ENCODE measurements around the gene SLC1A7. TPM values are rescaled to one million over a fixed set of nuclear protein-coding genes. Genes with fewer than 3 reads are reported as not detected.

SLC1A7 gene
- total and polyA plus RNA-seq, 2 of the 13 experiments (the other 11 are each of a cell fraction or from before 2014, with no cell fraction given) = 0.04 to 2.0 TPM

DNA sequence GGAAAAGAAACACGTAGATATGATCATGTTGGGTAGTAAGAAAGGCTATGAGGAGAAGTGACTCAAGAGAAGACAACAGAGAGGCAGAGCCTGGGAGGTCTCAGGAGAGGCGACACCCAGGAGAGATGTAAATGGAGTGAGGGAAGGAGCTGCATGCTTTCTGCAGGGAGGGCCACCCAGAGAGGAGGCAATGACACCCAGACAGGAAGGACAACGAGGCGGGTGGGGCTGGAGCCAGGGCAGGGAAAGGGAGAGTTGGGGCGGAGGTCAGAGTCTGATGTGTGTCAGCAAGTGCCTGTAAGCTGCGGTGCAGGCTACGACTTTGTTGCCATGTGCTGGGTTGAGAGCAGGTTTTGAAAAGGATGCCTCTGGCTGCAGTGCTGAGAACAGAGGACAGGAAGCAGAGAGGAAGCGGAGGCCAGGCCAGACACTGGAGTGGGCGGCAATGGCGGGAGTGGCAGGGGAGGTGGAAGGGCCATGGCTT is 31.3 kb downstream of the SLC1A7 start (continued):
- peak; percentile 98; the same call in 1 of the 2 replicates for TF ChIP-seq ZNF292 (CRISPR knock-in tag; IDR thresholded peaks at IDR 0.05; ENCODE audit: borderline replicate concordance, low read depth)
- TF ChIP-seq ZC3H13 (CRISPR knock-in tag; IDR thresholded peaks at IDR 0.05) = 0 out of 2 replicates have a peak, but pooled peaks have one; percentile 62
- TF ChIP-seq KDM6A (CRISPR knock-in tag; IDR thresholded peaks at IDR 0.05; ENCODE audit: low read depth) = no peak; the same call in 1 of the 2 replicates
- 0 out of 2 replicates have a peak, but pooled peaks have one; percentile 36 for TF ChIP-seq ZSCAN9 (CRISPR knock-in tag; IDR thresholded peaks at IDR 0.05; ENCODE audit: borderline replicate concordance)
- TF ChIP-seq PLRG1 (conservative IDR thresholded peaks at IDR 0.05) = no peak
- peak; percentile 68 for TF ChIP-seq GABPB1 (CRISPR knock-in tag; IDR thresholded peaks at IDR 0.05)
- TF ChIP-seq, protein P1, sequence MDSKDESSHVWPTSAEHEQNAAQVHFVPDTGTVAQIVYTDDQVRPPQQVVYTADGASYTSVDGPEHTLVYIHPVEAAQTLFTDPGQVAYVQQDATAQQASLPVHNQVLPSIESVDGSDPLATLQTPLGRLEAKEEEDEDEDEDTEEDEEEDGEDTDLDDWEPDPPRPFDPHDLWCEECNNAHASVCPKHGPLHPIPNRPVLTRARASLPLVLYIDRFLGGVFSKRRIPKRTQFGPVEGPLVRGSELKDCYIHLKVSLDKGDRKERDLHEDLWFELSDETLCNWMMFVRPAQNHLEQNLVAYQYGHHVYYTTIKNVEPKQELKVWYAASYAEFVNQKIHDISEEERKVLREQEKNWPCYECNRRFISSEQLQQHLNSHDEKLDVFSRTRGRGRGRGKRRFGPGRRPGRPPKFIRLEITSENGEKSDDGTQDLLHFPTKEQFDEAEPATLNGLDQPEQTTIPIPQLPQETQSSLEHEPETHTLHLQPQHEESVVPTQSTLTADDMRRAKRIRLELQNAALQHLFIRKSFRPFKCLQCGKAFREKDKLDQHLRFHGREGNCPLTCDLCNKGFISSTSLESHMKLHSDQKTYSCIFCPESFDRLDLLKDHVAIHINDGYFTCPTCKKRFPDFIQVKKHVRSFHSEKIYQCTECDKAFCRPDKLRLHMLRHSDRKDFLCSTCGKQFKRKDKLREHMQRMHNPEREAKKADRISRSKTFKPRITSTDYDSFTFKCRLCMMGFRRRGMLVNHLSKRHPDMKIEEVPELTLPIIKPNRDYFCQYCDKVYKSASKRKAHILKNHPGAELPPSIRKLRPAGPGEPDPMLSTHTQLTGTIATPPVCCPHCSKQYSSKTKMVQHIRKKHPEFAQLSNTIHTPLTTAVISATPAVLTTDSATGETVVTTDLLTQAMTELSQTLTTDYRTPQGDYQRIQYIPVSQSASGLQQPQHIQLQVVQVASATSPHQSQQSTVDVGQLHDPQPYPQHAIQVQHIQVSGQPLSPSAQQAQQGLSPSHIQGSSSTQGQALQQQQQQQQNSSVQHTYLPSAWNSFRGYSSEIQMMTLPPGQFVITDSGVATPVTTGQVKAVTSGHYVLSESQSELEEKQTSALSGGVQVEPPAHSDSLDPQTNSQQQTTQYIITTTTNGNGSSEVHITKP (CRISPR knock-in tag; IDR thresholded peaks at IDR 0.05; ENCODE audit: low read depth) = 0 out of 2 replicates have a peak, but pooled peaks have one; percentile 38
- TF ChIP-seq EHMT2 (IDR thresholded peaks at IDR 0.05; ENCODE audit: borderline replicate concordance, low read depth, low read length) = no peak
- peak; percentile 48; the same call in 1 of the 2 replicates for TF ChIP-seq ZNF788 (CRISPR knock-in tag; IDR thresholded peaks at IDR 0.05; ENCODE audit: borderline replicate concordance)
- TF ChIP-seq KDM3A (CRISPR knock-in tag; IDR thresholded peaks at IDR 0.05; ENCODE audit: low read depth) = 0 out of 2 replicates have a peak, but pooled peaks have one; percentile 17
- peak; percentile 44; the same call in 1 of the 2 replicates for TF ChIP-seq FOXO1 (CRISPR knock-in tag; IDR thresholded peaks at IDR 0.05)
- TF ChIP-seq ZNF816 (CRISPR knock-in tag; IDR thresholded peaks at IDR 0.05; ENCODE audit: borderline replicate concordance) = 0 out of 2 replicates have a peak, but pooled peaks have one; percentile 49
- no peak for TF ChIP-seq ZNF883 (CRISPR knock-in tag; IDR thresholded peaks at IDR 0.05; ENCODE audit: not compliant biosample characterization)
- peak; percentile 15; the same call in 1 of the 2 replicates for TF ChIP-seq ZNF331 (CRISPR knock-in tag; IDR thresholded peaks at IDR 0.05)
- TF ChIP-seq HOXA5 (CRISPR knock-in tag; IDR thresholded peaks at IDR 0.05) = no peak
- TF ChIP-seq SP5 (CRISPR knock-in tag; IDR thresholded peaks at IDR 0.05; ENCODE audit: borderline replicate concordance, low read depth) = peak; percentile 45; the same call in 1 of the 2 replicates
- no peak for TF ChIP-seq ZNF251 (CRISPR knock-in tag; IDR thresholded peaks at IDR 0.05)
- TF ChIP-seq, protein P2, sequence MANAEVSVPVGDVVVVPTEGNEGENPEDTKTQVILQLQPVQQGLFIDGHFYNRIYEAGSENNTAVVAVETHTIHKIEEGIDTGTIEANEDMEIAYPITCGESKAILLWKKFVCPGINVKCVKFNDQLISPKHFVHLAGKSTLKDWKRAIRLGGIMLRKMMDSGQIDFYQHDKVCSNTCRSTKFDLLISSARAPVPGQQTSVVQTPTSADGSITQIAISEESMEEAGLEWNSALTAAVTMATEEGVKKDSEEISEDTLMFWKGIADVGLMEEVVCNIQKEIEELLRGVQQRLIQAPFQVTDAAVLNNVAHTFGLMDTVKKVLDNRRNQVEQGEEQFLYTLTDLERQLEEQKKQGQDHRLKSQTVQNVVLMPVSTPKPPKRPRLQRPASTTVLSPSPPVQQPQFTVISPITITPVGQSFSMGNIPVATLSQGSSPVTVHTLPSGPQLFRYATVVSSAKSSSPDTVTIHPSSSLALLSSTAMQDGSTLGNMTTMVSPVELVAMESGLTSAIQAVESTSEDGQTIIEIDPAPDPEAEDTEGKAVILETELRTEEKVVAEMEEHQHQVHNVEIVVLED (CRISPR knock-in tag; IDR thresholded peaks at IDR 0.05; ENCODE audit: borderline replicate concordance) = no peak
- TF ChIP-seq, protein P3, sequence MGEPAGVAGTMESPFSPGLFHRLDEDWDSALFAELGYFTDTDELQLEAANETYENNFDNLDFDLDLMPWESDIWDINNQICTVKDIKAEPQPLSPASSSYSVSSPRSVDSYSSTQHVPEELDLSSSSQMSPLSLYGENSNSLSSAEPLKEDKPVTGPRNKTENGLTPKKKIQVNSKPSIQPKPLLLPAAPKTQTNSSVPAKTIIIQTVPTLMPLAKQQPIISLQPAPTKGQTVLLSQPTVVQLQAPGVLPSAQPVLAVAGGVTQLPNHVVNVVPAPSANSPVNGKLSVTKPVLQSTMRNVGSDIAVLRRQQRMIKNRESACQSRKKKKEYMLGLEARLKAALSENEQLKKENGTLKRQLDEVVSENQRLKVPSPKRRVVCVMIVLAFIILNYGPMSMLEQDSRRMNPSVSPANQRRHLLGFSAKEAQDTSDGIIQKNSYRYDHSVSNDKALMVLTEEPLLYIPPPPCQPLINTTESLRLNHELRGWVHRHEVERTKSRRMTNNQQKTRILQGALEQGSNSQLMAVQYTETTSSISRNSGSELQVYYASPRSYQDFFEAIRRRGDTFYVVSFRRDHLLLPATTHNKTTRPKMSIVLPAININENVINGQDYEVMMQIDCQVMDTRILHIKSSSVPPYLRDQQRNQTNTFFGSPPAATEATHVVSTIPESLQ (CRISPR knock-in tag; conservative IDR thresholded peaks at IDR 0.05) = 0 out of 2 replicates have a peak, but pooled peaks have one; percentile 0
- TF ChIP-seq RARA (CRISPR knock-in tag; IDR thresholded peaks at IDR 0.05) = peak; percentile 91
- TF ChIP-seq FOXA1 (IDR thresholded peaks at IDR 0.05) = no peak
- 0 out of 2 replicates have a peak, but pooled peaks have one; percentile 10 for TF ChIP-seq FOXA1 (CRISPR knock-in tag; IDR thresholded peaks at IDR 0.05)
- TF ChIP-seq ZNF724P (CRISPR knock-in tag; IDR thresholded peaks at IDR 0.05; ENCODE audit: borderline replicate concordance) = peak; percentile 77; the same call in 1 of the 2 replicates
- TF ChIP-seq HNF4G (IDR thresholded peaks at IDR 0.05; ENCODE audit: borderline replicate concordance, low read depth, low read length) = peak; percentile 61; the same call in 1 of the 2 replicates
- peak; percentile 78; the same call in 1 of the 2 replicates for TF ChIP-seq HNF4G (CRISPR knock-in tag; IDR thresholded peaks at IDR 0.05; ENCODE audit: borderline replicate concordance, low read depth)

Measured in HepG2 (cell line).